Psoas muscle (tissue), 7 donors: ENCODE data around the gene GOLGA6L7. TPM values are rescaled to one million over a fixed set of nuclear protein-coding genes. Genes with fewer than 3 reads are reported as not detected.

Source experiments
- polyA plus RNA-seq, 3 donors: library from polyadenylated mRNA; stranded (reverse); fragments of 200-250 nt; gene quantifications; one replicate each; pipeline ENCODE4 v1.2.3, GENCODE V29; 2013
- total RNA-seq, 4 donors: library from RNA; stranded (reverse); fragmentation: NEBNext Ultra II Directional in 2 of 4; extraction: Animal tissue kit (Norgen Biotek cat#: 25700) in 2 of 4; gene quantifications; one replicate each; pipeline versions ENCODE4 v1.2.1 to v1.2.4, GENCODE V29; 2021 to 2023
- donor health status: healthy with polysubstance abuse.
- donor health status: DM: no; HTN: no; CAD: no; lungs with moderate emphysema.
- donor health status: Bipolar disorder and iron deficiency.
- donor health status: healthy.
- donor health status: DM: no; HTN: no; CAD: no.
- donor health status: DM: no; HTN: no; CAD: no.
- donor health status: DM: yes; HTN: yes; CAD: no.

Gene GOLGA6L7
- total and polyA plus RNA-seq, 7 donors: not detected

Other genes with a start within 250 kb of the GOLGA6L7 start
- under 1 TPM; 0.38 to 0.79 (median 0.51) TPM for gene GOLGA8M, start 136.2 kb downstream of the GOLGA6L7 start, total RNA-seq
- gene GOLGA8M, start 136.2 kb downstream of the GOLGA6L7 start, polyA plus RNA-seq: under 1 TPM in 2 of 3 donors, not detected in 1; 0.05 to 0.14 TPM
- under 1 TPM in 2 of 4 donors, not detected in 2; 0.19 to 0.36 TPM for gene APBA2, start 37.3 kb upstream of the GOLGA6L7 start, total RNA-seq
- gene APBA2, start 37.3 kb upstream of the GOLGA6L7 start, polyA plus RNA-seq: under 1 TPM; 0.06 to 0.08 (median 0.08) TPM